Esophagus squamous epithelium (tissue), 4 donors: ENCODE results near the gene ENO4.

Source experiments
- POLR2A ChIP-seq, 4 donors: fragments of 450-650 bp; IDR thresholded peaks; one replicate each; pipeline ENCODE4 v1.6.1; 2017; ENCODE audit warnings: antibody characterized with exemption in 4 of 4, mild to moderate bottlenecking in 4 of 4, moderate library complexity in 3 of 4
- TF ChIP-seq, protein P1 (sequence below), 6 experiments: fragments of 450-650 bp in 4 of 6; fragments of 200-600 bp in 2 of 6; sonication (generic) in 2 of 6; IDR thresholded peaks; one replicate each; pipeline ENCODE4 v1.5.1; 2016 to 2019; ENCODE audit warnings: antibody characterized with exemption in 6 of 6, mild to moderate bottlenecking in 4 of 6, moderate library complexity in 4 of 6

DNA sequence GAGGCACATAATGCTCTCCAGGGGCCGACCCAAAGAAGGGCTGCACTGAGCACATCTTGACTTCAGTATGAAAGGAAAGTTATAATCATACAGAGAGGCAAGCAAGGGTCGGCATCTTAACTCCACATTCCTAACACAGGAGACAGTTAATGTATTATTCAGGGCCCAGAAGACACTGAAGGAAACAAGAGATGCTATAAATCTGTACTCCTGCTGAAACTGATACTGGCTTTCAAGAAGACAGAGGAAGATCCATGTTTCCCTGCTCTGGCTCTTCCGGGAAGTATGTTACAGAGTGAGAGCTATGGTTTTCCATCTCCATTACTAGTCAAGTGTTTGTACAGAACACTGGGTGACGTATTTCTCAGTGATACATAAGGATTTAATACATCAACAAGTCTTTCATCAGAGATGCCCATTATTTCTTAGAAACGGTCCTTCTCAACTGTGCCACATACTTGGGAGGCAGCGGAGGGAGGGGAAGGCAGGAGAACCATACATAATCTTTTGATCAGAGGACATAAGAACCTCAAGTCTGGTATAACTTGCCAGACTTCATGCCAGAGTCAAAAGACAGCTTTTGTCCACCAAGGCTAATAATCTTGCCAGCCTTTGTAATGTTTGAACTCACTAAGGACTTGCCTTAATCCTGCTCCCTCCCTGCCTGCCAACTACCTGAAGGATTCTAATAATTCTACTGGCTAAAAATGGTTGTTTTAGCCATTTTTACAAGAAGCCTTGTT, 58.1 kb downstream of the ENO4 start:
- TF ChIP-seq, protein P1, sequence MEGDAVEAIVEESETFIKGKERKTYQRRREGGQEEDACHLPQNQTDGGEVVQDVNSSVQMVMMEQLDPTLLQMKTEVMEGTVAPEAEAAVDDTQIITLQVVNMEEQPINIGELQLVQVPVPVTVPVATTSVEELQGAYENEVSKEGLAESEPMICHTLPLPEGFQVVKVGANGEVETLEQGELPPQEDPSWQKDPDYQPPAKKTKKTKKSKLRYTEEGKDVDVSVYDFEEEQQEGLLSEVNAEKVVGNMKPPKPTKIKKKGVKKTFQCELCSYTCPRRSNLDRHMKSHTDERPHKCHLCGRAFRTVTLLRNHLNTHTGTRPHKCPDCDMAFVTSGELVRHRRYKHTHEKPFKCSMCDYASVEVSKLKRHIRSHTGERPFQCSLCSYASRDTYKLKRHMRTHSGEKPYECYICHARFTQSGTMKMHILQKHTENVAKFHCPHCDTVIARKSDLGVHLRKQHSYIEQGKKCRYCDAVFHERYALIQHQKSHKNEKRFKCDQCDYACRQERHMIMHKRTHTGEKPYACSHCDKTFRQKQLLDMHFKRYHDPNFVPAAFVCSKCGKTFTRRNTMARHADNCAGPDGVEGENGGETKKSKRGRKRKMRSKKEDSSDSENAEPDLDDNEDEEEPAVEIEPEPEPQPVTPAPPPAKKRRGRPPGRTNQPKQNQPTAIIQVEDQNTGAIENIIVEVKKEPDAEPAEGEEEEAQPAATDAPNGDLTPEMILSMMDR (IDR thresholded peaks at IDR 0.05) = no peak
- no peak for TF ChIP-seq POLR2A (IDR thresholded peaks at IDR 0.05)
